Liver (tissue), 9 donors: ENCODE results near the gene CRHR2. TPM values are rescaled to one million over a fixed set of nuclear protein-coding genes. Genes with fewer than 3 reads are reported as not detected.

Experiments
- DNase-seq: peaks from one replicate; pipeline ENCODE4 v3.0.0-alpha.2; 2017; ENCODE audit warnings: low spot score
- H3K27ac ChIP-seq, 2 donors: one replicate each; pipeline ENCODE4 v1.7.0; 2013; ENCODE audit warnings: inconsistent platforms in 2 of 2, low read length in 2 of 2, control low read depth in 1 of 2, low read depth in 1 of 2, mild to moderate bottlenecking in 1 of 2
- H3K27me3 ChIP-seq, 4 donors: one replicate each; pipeline versions ENCODE4 v1.6.1 to v1.7.0; 2013; ENCODE audit warnings: low read length in 3 of 4, inconsistent platforms in 1 of 4, mild to moderate bottlenecking in 1 of 4, moderate library complexity in 1 of 4; ENCODE audit not compliant: control insufficient read depth in 4 of 4, insufficient read depth in 4 of 4
- H3K36me3 ChIP-seq, 4 donors: one replicate each; pipeline versions ENCODE4 v1.6.1 to v1.7.0; 2013; ENCODE audit warnings: low read length in 3 of 4, mild to moderate bottlenecking in 3 of 4, low read depth in 1 of 4, moderate library complexity in 1 of 4; ENCODE audit not compliant: control insufficient read depth in 4 of 4, insufficient read depth in 3 of 4
- H3K4me1 ChIP-seq, 4 donors: one replicate each; pipeline versions ENCODE4 v1.6.1 to v1.7.0; 2013; ENCODE audit warnings: low read length in 3 of 4, mild to moderate bottlenecking in 3 of 4, moderate library complexity in 1 of 4; ENCODE audit not compliant: control insufficient read depth in 4 of 4, insufficient read depth in 4 of 4
- H3K4me3 ChIP-seq, 3 donors: one replicate each; pipeline versions ENCODE4 v1.6.1 to v1.7.0; 2013; ENCODE audit warnings: low read length in 3 of 3, control low read depth in 1 of 3, low read depth in 1 of 3, mild to moderate bottlenecking in 1 of 3
- H3K9ac ChIP-seq, 2 donors: one replicate each; pipeline ENCODE4 v1.7.0; 2013; ENCODE audit warnings: low read length in 2 of 2, mild to moderate bottlenecking in 2 of 2, moderate library complexity in 2 of 2, control low read depth in 1 of 2, low read depth in 1 of 2
- H3K9me3 ChIP-seq, 4 donors: one replicate each; pipeline versions ENCODE4 v1.6.1 to v1.7.0; 2013; ENCODE audit warnings: low read length in 3 of 4; ENCODE audit not compliant: control insufficient read depth in 4 of 4
- EGR1 ChIP-seq, 2 donors: IDR thresholded peaks; 2 replicates each; pipeline ENCODE4 v1.6.1; 2016 to 2018; ENCODE audit warnings: antibody characterized with exemption in 2 of 2, low read depth in 2 of 2
- FOXA1 ChIP-seq: IDR thresholded peaks from 2 replicates; pipeline ENCODE4 v1.6.1; 2016; ENCODE audit warnings: antibody characterized with exemption
- FOXA2 ChIP-seq: IDR thresholded peaks from 2 replicates; pipeline ENCODE4 v1.6.1; 2016; ENCODE audit warnings: antibody characterized with exemption
- GABPA ChIP-seq, 2 donors: IDR thresholded peaks in 1 of 2; conservative IDR thresholded peaks in 1 of 2; 2 replicates each; pipeline ENCODE4 v1.6.1; 2016; ENCODE audit warnings: antibody characterized with exemption in 2 of 2, mild to moderate bottlenecking in 1 of 2, moderate library complexity in 1 of 2
- HNF4A ChIP-seq, 2 donors: conservative IDR thresholded peaks; 2 replicates each; pipeline ENCODE4 v1.6.1; 2016; ENCODE audit warnings: antibody characterized with exemption in 2 of 2, mild to moderate bottlenecking in 2 of 2
- HNF4G ChIP-seq: IDR thresholded peaks from 2 replicates; pipeline ENCODE4 v1.6.1; 2016; ENCODE audit warnings: antibody characterized with exemption
- JUND ChIP-seq, 2 donors: IDR thresholded peaks; 2 replicates each; pipeline ENCODE4 v1.6.1; 2016; ENCODE audit warnings: antibody characterized with exemption in 2 of 2
- NR2F2 ChIP-seq: IDR thresholded peaks from 2 replicates; pipeline ENCODE4 v1.6.1; 2016; ENCODE audit warnings: antibody characterized with exemption
- RXRA ChIP-seq, 2 donors: IDR thresholded peaks; 2 replicates each; pipeline ENCODE4 v1.6.1; 2017 to 2018; ENCODE audit warnings: antibody characterized with exemption in 2 of 2, mild to moderate bottlenecking in 1 of 2
- SP1 ChIP-seq: IDR thresholded peaks from 2 replicates; pipeline ENCODE4 v1.6.1; 2018; ENCODE audit warnings: antibody characterized with exemption, mild to moderate bottlenecking
- YY1 ChIP-seq: IDR thresholded peaks from 2 replicates; pipeline ENCODE4 v1.6.1; 2016; ENCODE audit warnings: antibody characterized with exemption, mild to moderate bottlenecking
- WGBS: extraction: QIAGEN DNeasy Blood & Tissue Kit; methylation state at CpG from one replicate; pipeline ENCODE4 v1.1.7; 2013; 5-methylcytosine and 5-hydroxymethylcytosine counted together
- polyA plus RNA-seq, 2 donors: library from polyadenylated mRNA; stranded (reverse) in 1 of 2; unstranded in 1 of 2; fragments of 200-250 nt in 1 of 2; fragments of >200 nt in 1 of 2; fragmentation: Nextera tagmentation in 1 of 2; extraction: Ambion mirVana in 1 of 2; gene quantifications; one replicate each; pipeline versions ENCODE4 v1.2.1 to v1.2.3, GENCODE V29; 2013 to 2015
- total RNA-seq, 2 donors: library from RNA; depleted of rRNA; stranded (reverse); fragments of >200 nt; gene quantifications; one replicate each; pipeline ENCODE4 v1.2.3, GENCODE V29; 2014
- TF ChIP-seq, protein P1 (sequence below): IDR thresholded peaks from 2 replicates; pipeline ENCODE4 v1.6.1; 2016; ENCODE audit warnings: antibody characterized with exemption, mild to moderate bottlenecking
- TF ChIP-seq, protein P2 (sequence below): IDR thresholded peaks from 2 replicates; pipeline ENCODE4 v1.6.1; 2016; ENCODE audit warnings: antibody characterized with exemption
- TF ChIP-seq, protein P3 (sequence below): fragments of 150-350 bp; IDR thresholded peaks from 2 replicates; pipeline ENCODE4 v1.5.1; 2017; ENCODE audit warnings: improper control_type of control experiment, low read depth, low read length; ENCODE audit not compliant: missing input control
- TF ChIP-seq, protein P4 (sequence below): IDR thresholded peaks from 2 replicates; pipeline ENCODE4 v1.6.1; 2016; ENCODE audit warnings: antibody characterized with exemption
- TF ChIP-seq, protein P5 (sequence below): IDR thresholded peaks from 2 replicates; pipeline ENCODE4 v1.6.1; 2016; ENCODE audit warnings: antibody characterized with exemption
- donor health status: healthy.
- donor health status: healthy.
- donor health status: healthy.
- donor health status: healthy.
- donor health status: healthy.

CRHR2 gene
- total and polyA plus RNA-seq, 4 donors: not detected

GRCh38 chr7:30699706-30700495, 17.6 kb upstream of the CRHR2 start:
- Histone ChIP-seq H3K27me3 (no peaks in the 10 kb centered on the region), H3K4me1 (no peaks in the 10 kb centered on the region), H3K36me3 (no peaks in the 10 kb centered on the region), H3K4me3 (no peak overlapping the region), H3K9me3 (no peaks in the 10 kb centered on the region), H3K9ac (no peak overlapping the region), H3K27ac (no peak overlapping the region)
- no peak for DNase-seq
- WGBS: 60% methylated on average over 17 of the region's 17 CpGs
- TF ChIP-seq GABPA (IDR thresholded peaks at IDR 0.05 in 1 of 2, conservative IDR thresholded peaks at IDR 0.05 in 1 of 2) (no peak), NR2F2 (no peak), FOXA2 (no peak)
- TF ChIP-seq, protein P1, sequence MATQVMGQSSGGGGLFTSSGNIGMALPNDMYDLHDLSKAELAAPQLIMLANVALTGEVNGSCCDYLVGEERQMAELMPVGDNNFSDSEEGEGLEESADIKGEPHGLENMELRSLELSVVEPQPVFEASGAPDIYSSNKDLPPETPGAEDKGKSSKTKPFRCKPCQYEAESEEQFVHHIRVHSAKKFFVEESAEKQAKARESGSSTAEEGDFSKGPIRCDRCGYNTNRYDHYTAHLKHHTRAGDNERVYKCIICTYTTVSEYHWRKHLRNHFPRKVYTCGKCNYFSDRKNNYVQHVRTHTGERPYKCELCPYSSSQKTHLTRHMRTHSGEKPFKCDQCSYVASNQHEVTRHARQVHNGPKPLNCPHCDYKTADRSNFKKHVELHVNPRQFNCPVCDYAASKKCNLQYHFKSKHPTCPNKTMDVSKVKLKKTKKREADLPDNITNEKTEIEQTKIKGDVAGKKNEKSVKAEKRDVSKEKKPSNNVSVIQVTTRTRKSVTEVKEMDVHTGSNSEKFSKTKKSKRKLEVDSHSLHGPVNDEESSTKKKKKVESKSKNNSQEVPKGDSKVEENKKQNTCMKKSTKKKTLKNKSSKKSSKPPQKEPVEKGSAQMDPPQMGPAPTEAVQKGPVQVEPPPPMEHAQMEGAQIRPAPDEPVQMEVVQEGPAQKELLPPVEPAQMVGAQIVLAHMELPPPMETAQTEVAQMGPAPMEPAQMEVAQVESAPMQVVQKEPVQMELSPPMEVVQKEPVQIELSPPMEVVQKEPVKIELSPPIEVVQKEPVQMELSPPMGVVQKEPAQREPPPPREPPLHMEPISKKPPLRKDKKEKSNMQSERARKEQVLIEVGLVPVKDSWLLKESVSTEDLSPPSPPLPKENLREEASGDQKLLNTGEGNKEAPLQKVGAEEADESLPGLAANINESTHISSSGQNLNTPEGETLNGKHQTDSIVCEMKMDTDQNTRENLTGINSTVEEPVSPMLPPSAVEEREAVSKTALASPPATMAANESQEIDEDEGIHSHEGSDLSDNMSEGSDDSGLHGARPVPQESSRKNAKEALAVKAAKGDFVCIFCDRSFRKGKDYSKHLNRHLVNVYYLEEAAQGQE: no peak

DNA sequence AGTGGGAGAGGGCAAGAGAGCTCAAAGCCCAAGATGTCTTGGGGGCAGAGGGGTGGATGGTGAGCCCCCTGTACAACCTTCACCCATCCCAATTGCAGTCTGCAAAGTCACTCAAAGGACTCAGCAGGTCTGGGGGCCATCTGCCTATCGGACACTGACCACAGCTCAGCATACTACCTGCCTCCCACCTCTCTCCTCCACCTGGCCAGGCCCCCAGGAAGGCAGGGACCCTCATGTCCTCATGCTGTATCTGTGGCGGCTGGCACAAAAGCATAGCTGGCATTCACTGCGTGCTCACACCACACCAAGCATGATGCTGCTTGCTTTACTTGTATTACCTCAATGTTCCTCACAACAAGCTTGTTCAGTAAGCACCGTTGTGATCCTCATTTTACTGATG, 16.2 kb upstream of the CRHR2 start:
- TF ChIP-seq, protein P1: no peak
- TF ChIP-seq, protein P2, sequence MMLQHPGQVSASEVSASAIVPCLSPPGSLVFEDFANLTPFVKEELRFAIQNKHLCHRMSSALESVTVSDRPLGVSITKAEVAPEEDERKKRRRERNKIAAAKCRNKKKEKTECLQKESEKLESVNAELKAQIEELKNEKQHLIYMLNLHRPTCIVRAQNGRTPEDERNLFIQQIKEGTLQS: no peak
- TF ChIP-seq YY1 (no peak), FOXA2 (no peak), RXRA (IDR thresholded peaks at IDR 0.05) (no peak), GABPA (IDR thresholded peaks at IDR 0.05 in 1 of 2, conservative IDR thresholded peaks at IDR 0.05 in 1 of 2) (no peak), HNF4G (no peak), HNF4A (conservative IDR thresholded peaks at IDR 0.05) (no peak), EGR1 (IDR thresholded peaks at IDR 0.05; ENCODE audit: low read depth in 2 of 2) (no peak), SP1 (no peak), JUND (IDR thresholded peaks at IDR 0.05) (no peak), NR2F2 (no peak), FOXA1 (no peak)
- TF ChIP-seq, protein P3, sequence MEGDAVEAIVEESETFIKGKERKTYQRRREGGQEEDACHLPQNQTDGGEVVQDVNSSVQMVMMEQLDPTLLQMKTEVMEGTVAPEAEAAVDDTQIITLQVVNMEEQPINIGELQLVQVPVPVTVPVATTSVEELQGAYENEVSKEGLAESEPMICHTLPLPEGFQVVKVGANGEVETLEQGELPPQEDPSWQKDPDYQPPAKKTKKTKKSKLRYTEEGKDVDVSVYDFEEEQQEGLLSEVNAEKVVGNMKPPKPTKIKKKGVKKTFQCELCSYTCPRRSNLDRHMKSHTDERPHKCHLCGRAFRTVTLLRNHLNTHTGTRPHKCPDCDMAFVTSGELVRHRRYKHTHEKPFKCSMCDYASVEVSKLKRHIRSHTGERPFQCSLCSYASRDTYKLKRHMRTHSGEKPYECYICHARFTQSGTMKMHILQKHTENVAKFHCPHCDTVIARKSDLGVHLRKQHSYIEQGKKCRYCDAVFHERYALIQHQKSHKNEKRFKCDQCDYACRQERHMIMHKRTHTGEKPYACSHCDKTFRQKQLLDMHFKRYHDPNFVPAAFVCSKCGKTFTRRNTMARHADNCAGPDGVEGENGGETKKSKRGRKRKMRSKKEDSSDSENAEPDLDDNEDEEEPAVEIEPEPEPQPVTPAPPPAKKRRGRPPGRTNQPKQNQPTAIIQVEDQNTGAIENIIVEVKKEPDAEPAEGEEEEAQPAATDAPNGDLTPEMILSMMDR: no peak
- TF ChIP-seq, protein P4, sequence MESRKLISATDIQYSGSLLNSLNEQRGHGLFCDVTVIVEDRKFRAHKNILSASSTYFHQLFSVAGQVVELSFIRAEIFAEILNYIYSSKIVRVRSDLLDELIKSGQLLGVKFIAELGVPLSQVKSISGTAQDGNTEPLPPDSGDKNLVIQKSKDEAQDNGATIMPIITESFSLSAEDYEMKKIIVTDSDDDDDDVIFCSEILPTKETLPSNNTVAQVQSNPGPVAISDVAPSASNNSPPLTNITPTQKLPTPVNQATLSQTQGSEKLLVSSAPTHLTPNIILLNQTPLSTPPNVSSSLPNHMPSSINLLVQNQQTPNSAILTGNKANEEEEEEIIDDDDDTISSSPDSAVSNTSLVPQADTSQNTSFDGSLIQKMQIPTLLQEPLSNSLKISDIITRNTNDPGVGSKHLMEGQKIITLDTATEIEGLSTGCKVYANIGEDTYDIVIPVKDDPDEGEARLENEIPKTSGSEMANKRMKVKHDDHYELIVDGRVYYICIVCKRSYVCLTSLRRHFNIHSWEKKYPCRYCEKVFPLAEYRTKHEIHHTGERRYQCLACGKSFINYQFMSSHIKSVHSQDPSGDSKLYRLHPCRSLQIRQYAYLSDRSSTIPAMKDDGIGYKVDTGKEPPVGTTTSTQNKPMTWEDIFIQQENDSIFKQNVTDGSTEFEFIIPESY: no peak
- TF ChIP-seq, protein P5, sequence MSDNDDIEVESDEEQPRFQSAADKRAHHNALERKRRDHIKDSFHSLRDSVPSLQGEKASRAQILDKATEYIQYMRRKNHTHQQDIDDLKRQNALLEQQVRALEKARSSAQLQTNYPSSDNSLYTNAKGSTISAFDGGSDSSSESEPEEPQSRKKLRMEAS: no peak
- H3K4me1 ChIP-seq: no peaks in the 10 kb centered on the region
- no peak overlapping the region for H3K27ac ChIP-seq
- H3K4me3 ChIP-seq: no peak overlapping the region
- no peak for DNase-seq
- 92% methylated on average over 4 of the region's 4 CpGs for WGBS
- no peaks in the 10 kb centered on the region for H3K9me3 ChIP-seq
- H3K27me3 ChIP-seq: no peaks in the 10 kb centered on the region
- H3K9ac ChIP-seq: no peak overlapping the region
- H3K36me3 ChIP-seq: no peaks in the 10 kb centered on the region
